Nephron (organoid): Measurements from ENCODE around the gene TP63.

Experiments used
- H3K27ac Mint-ChIP-seq, 3 experiments: 2 replicates each; pipeline ENCODE4 v1.8.0; 2020; ENCODE audit warnings: mixed read lengths in 3 of 3, mild to moderate bottlenecking in 2 of 3, moderate library complexity in 1 of 3
- H3K27me3 Mint-ChIP-seq: 2 replicates; pipeline ENCODE4 v1.8.0; 2021; ENCODE audit warnings: low read depth, mild to moderate bottlenecking, moderate library complexity, mixed read lengths
- H3K36me3 Mint-ChIP-seq: 2 replicates; pipeline ENCODE4 v1.8.0; 2020; ENCODE audit warnings: low read depth, mixed read lengths
- H3K4me1 Mint-ChIP-seq: 2 replicates; pipeline ENCODE4 v1.8.0; 2020; ENCODE audit warnings: mixed read lengths
- H3K4me3 Mint-ChIP-seq, 3 experiments: 2 replicates each; pipeline ENCODE4 v1.8.0; 2020; ENCODE audit warnings: mild to moderate bottlenecking in 3 of 3, mixed read lengths in 3 of 3, moderate library complexity in 2 of 3
- H3K9me3 Mint-ChIP-seq: 2 replicates; pipeline ENCODE4 v1.8.0; 2020; ENCODE audit warnings: mixed read lengths
- CTCF ChIP-seq, 3 experiments: fragments of 200-600 bp; sonication (generic); IDR thresholded peaks; one replicate each; pipeline ENCODE4 v1.5.0; 2021; ENCODE audit warnings: antibody characterized with exemption in 3 of 3; ENCODE audit not compliant: unreplicated experiment in 3 of 3

TP63 gene

GRCh38 chr3:189839576-189839975 is 208.4 kb downstream of the TP63 start:
- peak overlapping the region in 1 of 3 experiments; percentile 19 for H3K27ac Mint-ChIP-seq
- no peaks in the 10 kb centered on the region for H3K9me3 Mint-ChIP-seq
- H3K27me3 Mint-ChIP-seq: no peaks in the 10 kb centered on the region
- no peak overlapping the region for H3K4me3 Mint-ChIP-seq
- H3K4me1 Mint-ChIP-seq: no peaks in the 10 kb centered on the region
- H3K36me3 Mint-ChIP-seq: no peaks in the 10 kb centered on the region
- TF ChIP-seq CTCF (IDR thresholded peaks at IDR 0.05; ENCODE audit: unreplicated experiment in 3 of 3): no peak

- no peaks in the 10 kb centered on the region for H3K36me3 Mint-ChIP-seq
- no peaks in the 10 kb centered on the region for H3K9me3 Mint-ChIP-seq
- no peak overlapping the region for H3K4me3 Mint-ChIP-seq
- peak overlapping the region in 2 of 3 experiments; percentile 49 to 71 for H3K27ac Mint-ChIP-seq
- no peaks in the 10 kb centered on the region for H3K4me1 Mint-ChIP-seq
- no peaks in the 10 kb centered on the region for H3K27me3 Mint-ChIP-seq
- TF ChIP-seq CTCF (IDR thresholded peaks at IDR 0.05; ENCODE audit: unreplicated experiment in 3 of 3): no peak
These were observed 210.4 kb downstream of the TP63 start for GRCh38 chr3:189841473-189842205.

- no peaks in the 10 kb centered on the region for H3K36me3 Mint-ChIP-seq
- no peaks in the 10 kb centered on the region for H3K9me3 Mint-ChIP-seq
- peak overlapping the region in 1 of 3 experiments; percentile 71 for H3K27ac Mint-ChIP-seq
- TF ChIP-seq CTCF (IDR thresholded peaks at IDR 0.05; ENCODE audit: unreplicated experiment in 3 of 3): no peak
- H3K27me3 Mint-ChIP-seq: no peaks in the 10 kb centered on the region
- H3K4me3 Mint-ChIP-seq: no peak overlapping the region
- no peaks in the 10 kb centered on the region for H3K4me1 Mint-ChIP-seq
These were observed 211.8 kb downstream of the TP63 start for GRCh38 chr3:189842681-189843602.

GRCh38 chr3:189845069-189845468 is 213.9 kb downstream of the TP63 start:
- no peaks in the 10 kb centered on the region for H3K36me3 Mint-ChIP-seq
- H3K4me1 Mint-ChIP-seq: no peaks in the 10 kb centered on the region
- no peak for TF ChIP-seq CTCF (IDR thresholded peaks at IDR 0.05; ENCODE audit: unreplicated experiment in 3 of 3)
- H3K4me3 Mint-ChIP-seq: no peak overlapping the region
- H3K9me3 Mint-ChIP-seq: no peaks in the 10 kb centered on the region
- no peak overlapping the region for H3K27ac Mint-ChIP-seq
- H3K27me3 Mint-ChIP-seq: no peaks in the 10 kb centered on the region

GRCh38 chr3:189848395-189849040 is 217.3 kb downstream of the TP63 start:
- Mint-ChIP-seq H3K4me3 (no peak overlapping the region), H3K4me1 (no peaks in the 10 kb centered on the region), H3K36me3 (no peaks in the 10 kb centered on the region), H3K27ac (peak overlapping the region in 1 of 3 experiments; percentile 38), H3K27me3 (no peaks in the 10 kb centered on the region), H3K9me3 (no peaks in the 10 kb centered on the region)
- TF ChIP-seq CTCF (IDR thresholded peaks at IDR 0.05; ENCODE audit: unreplicated experiment in 3 of 3): no peak
